Nephron progenitor cell (in vitro differentiated cells): Measurements from ENCODE around the gene RASGEF1C.

ENCODE experiments used
- DNase-seq: peaks from one replicate; pipeline ENCODE4 v3.0.0; 2021
- H3K27ac Mint-ChIP-seq: 2 replicates; pipeline ENCODE4 v1.8.0; 2021; ENCODE audit warnings: mild to moderate bottlenecking, moderate library complexity, mixed read lengths
- H3K27me3 Mint-ChIP-seq: 2 replicates; pipeline ENCODE4 v1.8.0; 2021; ENCODE audit warnings: mild to moderate bottlenecking, low read depth, mixed read lengths; ENCODE audit not compliant: poor library complexity
- H3K36me3 Mint-ChIP-seq: 2 replicates; pipeline ENCODE4 v1.8.0; 2021; ENCODE audit warnings: low read depth, mixed read lengths
- H3K4me1 Mint-ChIP-seq: 2 replicates; pipeline ENCODE4 v1.8.0; 2021; ENCODE audit warnings: mixed read lengths
- H3K4me3 Mint-ChIP-seq: 2 replicates; pipeline ENCODE4 v1.8.0; 2021; ENCODE audit warnings: mild to moderate bottlenecking, moderate library complexity, mixed read lengths
- H3K9me3 Mint-ChIP-seq: 2 replicates; pipeline ENCODE4 v1.8.0; 2021; ENCODE audit warnings: mild to moderate bottlenecking, moderate library complexity, mixed read lengths
- CTCF ChIP-seq: fragments of 200-600 bp; sonication (generic); IDR thresholded peaks from 2 replicates; pipeline ENCODE4 v1.5.0; 2021; ENCODE audit warnings: antibody characterized with exemption

The RASGEF1C gene

GRCh38 chr5:180133060-180133459 is 76.0 kb downstream of the RASGEF1C start:
- no peak for TF ChIP-seq CTCF
- Mint-ChIP-seq H3K4me1 (peaks cover 23% of the 10 kb centered on the region), H3K9me3 (no peaks in the 10 kb centered on the region), H3K36me3 (no peaks in the 10 kb centered on the region), H3K4me3 (no peak overlapping the region), H3K27ac (no peak overlapping the region), H3K27me3 (peaks cover 15% of the 10 kb centered on the region)
- no peak for DNase-seq

GRCh38 chr5:180130876-180131740 is 77.9 kb downstream of the RASGEF1C start:
- Mint-ChIP-seq H3K27me3 (peaks cover 21% of the 10 kb centered on the region), H3K4me1 (peaks cover 30% of the 10 kb centered on the region), H3K9me3 (no peaks in the 10 kb centered on the region), H3K4me3 (no peak overlapping the region), H3K36me3 (no peaks in the 10 kb centered on the region), H3K27ac (no peak overlapping the region)
- no peak for DNase-seq
- TF ChIP-seq CTCF: no peak

- no peaks in the 10 kb centered on the region for H3K36me3 Mint-ChIP-seq
- no peaks in the 10 kb centered on the region for H3K9me3 Mint-ChIP-seq
- TF ChIP-seq CTCF: no peak
- H3K4me1 Mint-ChIP-seq: peaks cover 27% of the 10 kb centered on the region
- no peak for DNase-seq
- no peak overlapping the region for H3K4me3 Mint-ChIP-seq
- H3K27me3 Mint-ChIP-seq: peaks cover 21% of the 10 kb centered on the region
- H3K27ac Mint-ChIP-seq: peak overlapping the region; percentile 40
Observed at GRCh38 chr5:180130291-180130869, 78.6 kb downstream of the RASGEF1C start.

GRCh38 chr5:180129291-180130190 is 79.5 kb downstream of the RASGEF1C start:
- H3K27me3 Mint-ChIP-seq: peaks cover 18% of the 10 kb centered on the region
- H3K4me1 Mint-ChIP-seq: peaks cover 24% of the 10 kb centered on the region
- H3K4me3 Mint-ChIP-seq: no peak overlapping the region
- H3K9me3 Mint-ChIP-seq: no peaks in the 10 kb centered on the region
- DNase-seq: no peak
- H3K27ac Mint-ChIP-seq: no peak overlapping the region
- no peaks in the 10 kb centered on the region for H3K36me3 Mint-ChIP-seq
- no peak for TF ChIP-seq CTCF

- Mint-ChIP-seq H3K4me3 (no peak overlapping the region), H3K27ac (no peak overlapping the region), H3K27me3 (peaks cover 15% of the 10 kb centered on the region), H3K9me3 (no peaks in the 10 kb centered on the region), H3K4me1 (peaks cover 31% of the 10 kb centered on the region), H3K36me3 (no peaks in the 10 kb centered on the region)
- DNase-seq: no peak
- TF ChIP-seq CTCF: no peak
Observed at GRCh38 chr5:180128671-180129261, 80.2 kb downstream of the RASGEF1C start.
